Measurements from ENCODE around the gene GMPPA. TPM values are rescaled to one million over a fixed set of nuclear protein-coding genes. Genes with fewer than 3 reads are reported as not detected.

GMPPA gene
- 10 to 100 TPM; 26.5 to 50.6 (median 42.6) TPM for total RNA-seq

DNA sequence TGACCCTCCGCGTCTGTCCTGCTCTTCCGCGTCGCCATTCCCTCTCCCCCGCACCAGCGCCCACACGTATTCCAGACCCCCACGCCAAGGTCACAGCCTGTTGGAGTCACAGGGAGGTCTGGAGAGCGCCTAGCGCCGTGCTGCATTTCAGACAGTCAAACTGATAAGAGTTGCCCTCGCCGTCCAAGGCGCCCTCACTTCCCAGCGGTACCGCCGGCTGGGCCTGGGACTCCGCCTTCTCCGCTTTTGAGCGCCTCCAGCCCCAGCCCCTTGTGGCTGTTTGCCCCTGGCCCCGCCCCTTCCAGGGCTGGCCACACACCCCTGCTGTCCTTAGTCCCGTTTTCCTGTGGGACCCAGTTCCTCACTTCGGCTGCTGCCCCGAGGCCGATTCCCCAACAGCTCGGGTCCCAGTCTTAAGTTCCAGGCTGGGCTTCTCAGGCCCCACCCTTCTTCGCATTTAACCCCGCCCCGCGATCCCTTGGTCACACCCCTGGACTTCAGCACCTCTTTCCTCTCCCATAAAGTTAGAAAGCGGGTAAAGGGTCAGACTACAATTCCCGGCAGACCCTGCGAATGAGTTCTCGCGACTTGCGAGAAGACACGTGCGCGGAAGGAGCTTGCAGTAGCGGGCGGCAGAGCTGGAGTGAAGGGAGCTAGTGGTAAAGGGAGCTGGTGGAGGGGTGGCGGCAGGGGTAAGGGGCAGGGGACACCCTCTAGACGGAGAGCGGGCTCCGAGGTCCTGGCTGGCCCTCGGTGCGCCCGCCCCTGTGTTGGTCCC lies at the start of gene GMPPA:
TSS of gene GMPPA (plus strand) at position 612 of the 778 bp plus-strand sequence. CDS start 1,085 bp downstream, outside the sequence.
- peak in 1 of 2 donors; percentile 80 for TF ChIP-seq POLR2A (IDR thresholded peaks at IDR 0.05)
- TF ChIP-seq, protein P1, sequence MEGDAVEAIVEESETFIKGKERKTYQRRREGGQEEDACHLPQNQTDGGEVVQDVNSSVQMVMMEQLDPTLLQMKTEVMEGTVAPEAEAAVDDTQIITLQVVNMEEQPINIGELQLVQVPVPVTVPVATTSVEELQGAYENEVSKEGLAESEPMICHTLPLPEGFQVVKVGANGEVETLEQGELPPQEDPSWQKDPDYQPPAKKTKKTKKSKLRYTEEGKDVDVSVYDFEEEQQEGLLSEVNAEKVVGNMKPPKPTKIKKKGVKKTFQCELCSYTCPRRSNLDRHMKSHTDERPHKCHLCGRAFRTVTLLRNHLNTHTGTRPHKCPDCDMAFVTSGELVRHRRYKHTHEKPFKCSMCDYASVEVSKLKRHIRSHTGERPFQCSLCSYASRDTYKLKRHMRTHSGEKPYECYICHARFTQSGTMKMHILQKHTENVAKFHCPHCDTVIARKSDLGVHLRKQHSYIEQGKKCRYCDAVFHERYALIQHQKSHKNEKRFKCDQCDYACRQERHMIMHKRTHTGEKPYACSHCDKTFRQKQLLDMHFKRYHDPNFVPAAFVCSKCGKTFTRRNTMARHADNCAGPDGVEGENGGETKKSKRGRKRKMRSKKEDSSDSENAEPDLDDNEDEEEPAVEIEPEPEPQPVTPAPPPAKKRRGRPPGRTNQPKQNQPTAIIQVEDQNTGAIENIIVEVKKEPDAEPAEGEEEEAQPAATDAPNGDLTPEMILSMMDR (IDR thresholded peaks at IDR 0.05): peak in 2 of 6 experiments; percentile 8 to 22
- H3K4me3 ChIP-seq (replicated peaks in 1 of 3): peak within 1 kb of the TSS; percentile 36 to 73 (median 67)
- DNase-seq: peak; percentile 96 to 97
- intact Hi-C loops (cut with DNase I): loop anchor here (5.0 kb wide), 1 partner anchor 111 kb away; the partner anchor contains the start of gene DNPEP
- H3K27me3 ChIP-seq: no peaks in the 10 kb centered on the region
- H3K9me3 ChIP-seq: no peaks in the 10 kb centered on the region
- no peaks in the 10 kb centered on the region for H3K36me3 ChIP-seq
- WGBS, 2 donors: 0 to 1% methylated on average over 48 to 49 of the region's 49 CpGs
- H3K4me1 ChIP-seq: peaks cover 24 to 26% of the 10 kb centered on the region in 2 donors
- peak within 1 kb of the TSS; percentile 70 to 98 (median 91) for H3K27ac ChIP-seq

DNA sequence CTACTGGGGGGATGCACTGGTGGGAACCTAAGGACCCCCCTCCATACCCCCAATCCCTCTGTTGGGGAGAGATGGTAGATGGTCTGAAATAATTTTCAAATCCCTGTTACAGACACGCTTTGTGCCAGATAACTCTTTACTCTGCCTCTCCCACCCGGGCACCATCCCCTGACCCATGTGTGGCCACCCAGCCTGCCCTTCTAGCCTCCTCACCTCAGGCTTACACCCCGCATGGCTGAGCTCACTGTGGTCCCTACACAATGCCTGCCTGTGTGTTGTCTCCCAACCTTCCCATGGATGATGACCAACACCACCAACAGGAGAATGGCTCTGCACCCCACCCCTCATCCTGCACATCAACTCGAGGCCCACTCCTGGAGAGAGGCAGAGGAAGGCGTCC lies 49.1 kb upstream of the GMPPA start:
- no peak overlapping the region for H3K27ac ChIP-seq
- TF ChIP-seq, protein P1 (IDR thresholded peaks at IDR 0.05): no peak
- no peak for TF ChIP-seq POLR2A (IDR thresholded peaks at IDR 0.05)
- no peak for DNase-seq
- H3K27me3 ChIP-seq: peaks cover 8% of the 10 kb centered on the region
- WGBS, 2 donors: 88 to 93% methylated on average over 5 of the region's 5 CpGs
- H3K4me1 ChIP-seq: peaks cover 0 to 11% of the 10 kb centered on the region in 2 donors
- H3K4me3 ChIP-seq (replicated peaks in 1 of 3): no peak overlapping the region
- no peaks in the 10 kb centered on the region for H3K36me3 ChIP-seq
- intact Hi-C loops (cut with DNase I): loop anchor here (5.0 kb wide), 1 partner anchor 42 kb away; no protein-coding TSS in a partner anchor
- H3K9me3 ChIP-seq: no peaks in the 10 kb centered on the region

GRCh38 chr2:219451661-219452360 lies 46.9 kb upstream of the GMPPA start:
- H3K4me3 ChIP-seq (replicated peaks in 1 of 3): no peak overlapping the region
- H3K27me3 ChIP-seq: peaks cover 8% of the 10 kb centered on the region
- H3K9me3 ChIP-seq: no peaks in the 10 kb centered on the region
- 60 to 63% methylated on average over 8 to 10 of the region's 18 CpGs for WGBS, 2 donors
- no peak overlapping the region for H3K27ac ChIP-seq
- peaks cover 0 to 11% of the 10 kb centered on the region in 2 donors for H3K4me1 ChIP-seq
- intact Hi-C loops (cut with DNase I): loop anchor here (5.0 kb wide), 1 partner anchor 45 kb away; no protein-coding TSS in a partner anchor
- H3K36me3 ChIP-seq: no peaks in the 10 kb centered on the region
- DNase-seq: no peak
- no peak for TF ChIP-seq POLR2A (IDR thresholded peaks at IDR 0.05)
- TF ChIP-seq, protein P1 (IDR thresholded peaks at IDR 0.05): no peak

- Histone ChIP-seq H3K9me3 (no peaks in the 10 kb centered on the region), H3K27ac (no peak overlapping the region), H3K36me3 (no peaks in the 10 kb centered on the region), H3K27me3 (peaks cover 7% of the 10 kb centered on the region), H3K4me3 (replicated peaks in 1 of 3) (no peak overlapping the region), H3K4me1 (peaks cover 0 to 11% of the 10 kb centered on the region in 2 donors)
- intact Hi-C loops (cut with DNase I): loop anchor here (5.0 kb wide), 1 partner anchor 45 kb away; no protein-coding TSS in a partner anchor
- no peak for TF ChIP-seq POLR2A (IDR thresholded peaks at IDR 0.05)
- TF ChIP-seq, protein P1 (IDR thresholded peaks at IDR 0.05): no peak
- DNase-seq: no peak
- 77 to 85% methylated on average over 23 of the region's 23 CpGs for WGBS, 2 donors
Measured at GRCh38 chr2:219452361-219453317, 46.1 kb upstream of the GMPPA start.

Data from thyroid gland (tissue), 4 donors.